HepG2 (cell line): ENCODE measurements around the gene BPGM. TPM values are rescaled to one million over a fixed set of nuclear protein-coding genes. Genes with fewer than 3 reads are reported as not detected.

ENCODE experiments used
- EED ChIP-seq: sonication (generic); formaldehyde crosslinking; IDR thresholded peaks from 2 replicates; pipeline ENCODE4 v1.5.0; 2020; ENCODE audit warnings: mild to moderate bottlenecking, missing genetic modification reagents
- MAFK ChIP-seq, 2 experiments: IDR thresholded peaks in 1 of 2; conservative IDR thresholded peaks in 1 of 2; 2 replicates each; pipeline ENCODE4 v1.6.1; 2011; ENCODE audit warnings: improper control_type of control experiment in 2 of 2, low read length in 2 of 2
- NCOA1 ChIP-seq: sonication (generic); formaldehyde crosslinking; IDR thresholded peaks from 2 replicates; pipeline ENCODE4 v1.9.0; 2021; ENCODE audit warnings: missing genetic modification reagents
- RBFOX2 ChIP-seq: fragments of 200-400 bp; formaldehyde crosslinking; IDR thresholded peaks from 2 replicates; pipeline ENCODE4 v1.6.1; 2017; ENCODE audit warnings: low read depth, mild to moderate bottlenecking, low read length
- RFX1 ChIP-seq: fragments of 450-650 bp; IDR thresholded peaks from 2 replicates; pipeline ENCODE4 v1.6.1; 2017
- TCF7 ChIP-seq: sonication (generic); IDR thresholded peaks from 2 replicates; pipeline ENCODE4 v1.6.1; 2016; ENCODE audit warnings: antibody characterized with exemption, low read depth
- ZBTB40 ChIP-seq, 2 experiments: fragments of 450-650 bp in 1 of 2; sonication (generic) in 1 of 2; formaldehyde crosslinking in 1 of 2; IDR thresholded peaks; 2 replicates each; pipeline versions ENCODE4 v1.6.1 to v1.8.0; 2016 to 2022; ENCODE audit warnings: antibody characterized with exemption in 1 of 2, mild to moderate bottlenecking in 1 of 2, missing genetic modification reagents in 1 of 2
- ZMAT3 ChIP-seq: sonication (generic); formaldehyde crosslinking; conservative IDR thresholded peaks from 2 replicates; pipeline ENCODE4 v1.7.0; 2021; ENCODE audit warnings: missing genetic modification reagents
- ZNF333 ChIP-seq: sonication (generic); formaldehyde crosslinking; IDR thresholded peaks from 2 replicates; pipeline ENCODE4 v1.4.0; 2020; ENCODE audit warnings: mild to moderate bottlenecking, missing genetic modification reagents, borderline replicate concordance
- ZNF747 ChIP-seq: sonication (generic); formaldehyde crosslinking; IDR thresholded peaks from 2 replicates; pipeline ENCODE4 v1.8.1; 2023; ENCODE audit warnings: missing genetic modification reagents, mild to moderate bottlenecking, borderline replicate concordance
- polyA plus RNA-seq, 8 experiments: library from polyadenylated mRNA; depleted of rRNA in 3 of 8; stranded (reverse) in 7 of 8; unstranded in 1 of 8; fragments of >200 nt; fragmentation: Illumina TruSeq in 4 of 8; extraction: Trizol in 4 of 8; gene quantifications; 2 replicates each; pipeline versions ENCODE4 v1.2.1 to v1.2.3, GENCODE V29; 2011 to 2016; ENCODE audit warnings: low read depth in 4 of 8, missing spikeins in 1 of 8, mixed read lengths in 1 of 8; ENCODE audit not compliant: insufficient read depth in 1 of 8
- total RNA-seq, 5 experiments: library from RNA; depleted of rRNA; stranded (reverse); fragments of >200 nt; fragmentation: Illumina TruSeq; extraction: Trizol; gene quantifications; 2 replicates each; pipeline ENCODE4 v1.2.3, GENCODE V29; 2016; ENCODE audit warnings: low read depth in 1 of 5
- TF ChIP-seq, protein P1 (sequence below): sonication (generic); formaldehyde crosslinking; IDR thresholded peaks from 2 replicates; pipeline ENCODE4 v1.4.0; 2020; ENCODE audit warnings: mild to moderate bottlenecking, missing genetic modification reagents
- TF ChIP-seq, protein P2 (sequence below): sonication (generic); formaldehyde crosslinking; IDR thresholded peaks from 2 replicates; pipeline ENCODE4 v1.9.0; 2021; ENCODE audit warnings: missing genetic modification reagents, borderline replicate concordance

BPGM gene
- total and polyA plus RNA-seq, 2 of the 13 experiments (the other 11 are each of a cell fraction or from before 2014, with no cell fraction given) = 4.0 to 7.5 TPM

DNA sequence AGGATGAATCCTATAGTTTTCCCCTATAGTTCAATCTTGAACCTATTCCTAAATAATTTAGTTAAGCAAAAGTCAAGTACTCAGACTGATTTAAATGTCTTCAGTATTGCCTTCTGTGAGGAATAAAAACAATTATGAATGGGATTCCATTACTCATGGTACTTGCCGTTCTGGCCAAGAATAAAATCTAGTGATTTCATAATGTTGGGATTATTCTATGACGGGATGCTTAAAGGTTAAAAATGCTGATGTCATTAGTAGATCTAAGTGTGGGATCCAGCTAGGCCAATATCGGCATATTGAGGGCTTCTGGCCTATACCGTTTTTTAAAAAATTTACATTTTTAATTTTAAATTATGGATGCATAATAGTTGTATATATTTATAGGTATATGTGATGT is 5.3 kb downstream of the BPGM start (continued):
- TF ChIP-seq ZBTB40 (IDR thresholded peaks at IDR 0.05) = no peak
- TF ChIP-seq ZBTB40 (CRISPR knock-in tag; IDR thresholded peaks at IDR 0.05) = no peak
- no peak for TF ChIP-seq NCOA1 (CRISPR knock-in tag)
- TF ChIP-seq ZNF747 (CRISPR knock-in tag) = no peak
- no peak for TF ChIP-seq RFX1
- no peak for TF ChIP-seq MAFK (conservative IDR thresholded peaks at IDR 0.05 in 1 of 2, IDR thresholded peaks at IDR 0.05 in 1 of 2; ENCODE audit: low read length in 2 of 2)
- TF ChIP-seq RBFOX2 = no peak
- TF ChIP-seq ZMAT3 (CRISPR knock-in tag) = no peak
- TF ChIP-seq TCF7 = no peak
- TF ChIP-seq, protein P1, sequence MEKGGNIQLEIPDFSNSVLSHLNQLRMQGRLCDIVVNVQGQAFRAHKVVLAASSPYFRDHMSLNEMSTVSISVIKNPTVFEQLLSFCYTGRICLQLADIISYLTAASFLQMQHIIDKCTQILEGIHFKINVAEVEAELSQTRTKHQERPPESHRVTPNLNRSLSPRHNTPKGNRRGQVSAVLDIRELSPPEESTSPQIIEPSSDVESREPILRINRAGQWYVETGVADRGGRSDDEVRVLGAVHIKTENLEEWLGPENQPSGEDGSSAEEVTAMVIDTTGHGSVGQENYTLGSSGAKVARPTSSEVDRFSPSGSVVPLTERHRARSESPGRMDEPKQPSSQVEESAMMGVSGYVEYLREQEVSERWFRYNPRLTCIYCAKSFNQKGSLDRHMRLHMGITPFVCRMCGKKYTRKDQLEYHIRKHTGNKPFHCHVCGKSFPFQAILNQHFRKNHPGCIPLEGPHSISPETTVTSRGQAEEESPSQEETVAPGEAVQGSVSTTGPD (CRISPR knock-in tag) = no peak
- TF ChIP-seq, protein P2, sequence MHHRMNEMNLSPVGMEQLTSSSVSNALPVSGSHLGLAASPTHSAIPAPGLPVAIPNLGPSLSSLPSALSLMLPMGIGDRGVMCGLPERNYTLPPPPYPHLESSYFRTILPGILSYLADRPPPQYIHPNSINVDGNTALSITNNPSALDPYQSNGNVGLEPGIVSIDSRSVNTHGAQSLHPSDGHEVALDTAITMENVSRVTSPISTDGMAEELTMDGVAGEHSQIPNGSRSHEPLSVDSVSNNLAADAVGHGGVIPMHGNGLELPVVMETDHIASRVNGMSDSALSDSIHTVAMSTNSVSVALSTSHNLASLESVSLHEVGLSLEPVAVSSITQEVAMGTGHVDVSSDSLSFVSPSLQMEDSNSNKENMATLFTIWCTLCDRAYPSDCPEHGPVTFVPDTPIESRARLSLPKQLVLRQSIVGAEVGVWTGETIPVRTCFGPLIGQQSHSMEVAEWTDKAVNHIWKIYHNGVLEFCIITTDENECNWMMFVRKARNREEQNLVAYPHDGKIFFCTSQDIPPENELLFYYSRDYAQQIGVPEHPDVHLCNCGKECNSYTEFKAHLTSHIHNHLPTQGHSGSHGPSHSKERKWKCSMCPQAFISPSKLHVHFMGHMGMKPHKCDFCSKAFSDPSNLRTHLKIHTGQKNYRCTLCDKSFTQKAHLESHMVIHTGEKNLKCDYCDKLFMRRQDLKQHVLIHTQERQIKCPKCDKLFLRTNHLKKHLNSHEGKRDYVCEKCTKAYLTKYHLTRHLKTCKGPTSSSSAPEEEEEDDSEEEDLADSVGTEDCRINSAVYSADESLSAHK = no peak
- TF ChIP-seq ZNF333 (CRISPR knock-in tag) = no peak
- no peak for TF ChIP-seq EED (CRISPR knock-in tag)
- TF ChIP-seq, all 625 proteins: peak for 0
